Ramos (cell line): ENCODE results near the gene MTX2.

Experiments used
- in situ Hi-C: fragments of 300-500 bp; cut with MboI; formaldehyde crosslinking; loops from one replicate; pipeline ENCODE4 v1.14.3; 2022; ENCODE audit warnings: low sequenced_read_pairs; ENCODE audit not compliant: unreplicated experiment

MTX2 gene

DNA sequence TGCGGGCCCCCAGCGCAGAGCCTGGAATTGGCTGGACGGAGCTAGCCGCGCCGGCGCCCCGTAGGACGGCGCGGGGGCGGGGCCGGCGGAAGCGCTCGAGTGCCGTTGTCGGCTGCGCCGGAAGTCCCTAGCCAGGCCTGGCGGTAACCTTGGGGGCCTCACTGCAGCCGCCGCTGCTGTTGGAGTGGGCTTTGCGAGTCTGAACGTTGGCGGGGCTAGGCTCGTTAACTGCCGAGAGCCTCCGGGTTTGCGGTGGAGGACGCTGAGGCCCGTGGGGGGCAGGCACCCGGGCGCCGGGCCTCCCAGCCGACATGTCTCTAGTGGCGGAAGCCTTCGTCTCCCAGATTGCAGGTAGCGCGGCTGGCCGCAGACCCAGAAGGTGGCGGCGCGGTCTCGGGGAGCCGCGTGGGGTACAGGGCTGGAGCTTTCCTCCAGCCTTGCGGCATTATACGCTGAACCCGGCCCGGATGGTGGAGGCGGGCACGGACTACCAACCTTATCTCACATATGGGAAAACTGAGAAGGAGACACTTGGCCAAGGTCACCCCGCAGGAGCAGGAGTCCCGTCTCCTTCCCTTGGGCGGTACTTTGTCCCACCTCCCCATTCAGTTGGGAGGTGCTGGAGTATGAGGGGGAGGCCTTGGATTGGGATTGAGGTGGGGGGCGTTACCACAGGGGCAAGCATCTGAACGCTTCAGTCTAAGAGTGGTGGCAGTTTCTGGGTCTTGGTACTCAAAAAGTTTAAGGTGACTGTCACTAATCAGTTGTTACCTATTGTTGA is at the start of gene MTX2:
TSS of gene MTX2 (plus strand) at position 124 of the 781 bp plus-strand sequence. CDS start at position 312, 188 bp downstream.
- in situ Hi-C loops = no loop called here

DNA sequence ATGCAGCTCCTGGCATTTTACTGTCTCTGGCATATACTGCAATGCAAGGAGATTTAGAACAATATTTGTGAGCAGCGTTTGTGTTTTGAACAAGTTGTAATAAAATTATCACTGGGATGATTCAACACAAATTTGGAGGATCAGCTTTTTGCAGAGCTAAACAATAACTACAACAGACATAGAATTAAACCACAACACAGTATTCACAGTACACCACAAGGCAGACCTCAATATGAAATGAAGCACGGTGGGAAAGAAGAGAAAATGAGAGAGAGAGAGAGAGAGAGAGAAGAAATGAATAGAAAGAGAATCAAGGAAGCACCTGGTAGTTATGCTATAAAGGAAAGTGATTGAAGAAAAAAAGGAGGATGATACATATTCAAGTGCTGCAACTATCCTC is 41.4 kb upstream of the MTX2 start:
- in situ Hi-C loops = no loop called here

DNA sequence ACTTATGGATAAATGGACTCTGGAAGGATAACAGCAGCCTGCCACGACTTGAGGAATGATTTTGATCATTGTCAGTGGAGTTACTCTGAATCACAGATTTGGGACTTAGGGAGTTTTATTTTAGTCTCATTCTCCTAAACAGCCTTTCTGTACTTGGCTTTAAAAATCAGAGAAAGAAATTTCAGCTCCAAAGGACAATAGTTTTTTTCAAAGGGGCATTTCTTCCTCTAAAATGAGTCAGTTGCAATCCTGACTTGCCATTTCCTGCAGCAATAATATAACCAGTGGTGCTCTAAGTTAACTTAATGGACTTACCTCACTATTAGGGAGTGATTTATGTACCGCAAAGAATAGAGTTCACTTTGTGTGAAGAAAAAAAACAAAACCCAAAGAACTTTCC is 35.1 kb upstream of the MTX2 start:
- in situ Hi-C loops = no loop called here

DNA sequence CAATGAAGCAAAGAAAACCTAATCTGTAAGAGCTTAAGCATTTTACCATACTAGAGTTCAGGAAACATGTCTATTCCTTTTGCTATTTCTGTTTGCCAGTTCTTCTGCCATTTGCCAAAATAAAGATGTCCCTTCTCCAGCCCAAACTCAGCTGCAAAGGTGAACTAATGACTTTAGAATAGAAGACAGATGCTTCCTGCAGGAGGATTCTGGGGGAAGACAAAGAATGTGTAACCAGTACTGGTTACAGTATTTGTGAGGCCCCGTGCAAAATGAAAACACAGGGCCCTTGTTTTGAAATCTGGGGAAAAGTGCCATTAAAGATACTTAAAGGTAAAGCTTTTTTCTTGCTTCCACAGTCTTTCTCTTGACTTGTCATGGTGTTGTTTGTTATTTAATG is 34.3 kb upstream of the MTX2 start:
- in situ Hi-C loops = no loop called here

DNA sequence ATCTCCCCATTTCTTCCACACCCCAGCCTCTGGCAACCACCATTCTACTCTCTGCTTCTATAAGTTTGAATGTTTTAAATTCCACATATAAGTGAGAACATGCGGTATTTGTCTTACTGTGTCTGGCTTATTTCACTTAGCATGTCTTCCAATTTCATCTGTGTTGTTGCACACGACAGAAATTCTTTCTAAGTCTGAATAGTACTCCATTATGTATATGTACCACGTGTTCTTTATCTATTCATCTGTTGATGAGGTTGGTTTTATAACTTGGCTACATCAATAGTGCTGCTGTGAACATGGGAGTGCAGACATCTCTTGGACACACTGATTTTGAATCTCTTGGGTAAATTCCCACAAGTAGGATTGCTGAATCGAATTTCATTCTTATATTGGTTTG is 31.8 kb upstream of the MTX2 start:
- in situ Hi-C loops = no loop called here

DNA sequence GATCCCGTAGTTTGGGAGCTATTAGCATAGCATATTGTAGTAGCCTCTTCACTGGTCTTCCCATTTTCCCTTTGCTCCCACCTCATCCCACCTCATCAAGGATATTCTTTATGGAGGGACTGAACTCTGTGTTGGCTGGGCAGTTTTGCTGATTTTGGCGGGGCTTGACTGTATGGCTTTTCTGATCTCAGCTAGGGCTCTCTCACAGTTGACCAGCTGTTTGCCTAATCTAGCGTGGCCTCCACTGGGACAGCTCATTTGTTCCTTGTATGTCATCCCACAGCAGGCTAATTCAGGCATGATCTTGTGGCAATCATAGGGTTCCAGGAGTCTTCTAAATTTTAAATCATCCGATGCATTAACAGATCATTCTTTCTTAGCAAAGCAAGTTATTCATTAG is 30.2 kb upstream of the MTX2 start:
- in situ Hi-C loops = no loop called here

DNA sequence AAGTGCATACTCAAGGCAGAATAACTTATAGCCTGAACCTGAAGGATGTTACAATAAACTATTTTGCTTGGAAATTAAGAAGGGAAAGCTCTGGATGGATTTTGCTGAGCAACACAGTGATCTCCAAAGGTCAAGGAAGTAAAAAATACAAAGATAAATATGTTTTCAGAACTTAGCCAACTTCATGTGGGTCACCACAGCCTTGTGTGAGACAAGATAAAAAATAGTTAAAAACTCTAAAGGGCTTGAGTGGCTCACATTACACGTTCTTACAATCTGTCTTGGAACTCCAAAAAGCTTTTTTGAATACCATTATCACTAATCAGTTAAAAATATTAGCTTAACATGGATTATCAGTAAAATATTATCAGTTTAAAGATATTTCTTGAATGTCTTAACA is 28.9 kb upstream of the MTX2 start:
- in situ Hi-C loops = no loop called here

DNA sequence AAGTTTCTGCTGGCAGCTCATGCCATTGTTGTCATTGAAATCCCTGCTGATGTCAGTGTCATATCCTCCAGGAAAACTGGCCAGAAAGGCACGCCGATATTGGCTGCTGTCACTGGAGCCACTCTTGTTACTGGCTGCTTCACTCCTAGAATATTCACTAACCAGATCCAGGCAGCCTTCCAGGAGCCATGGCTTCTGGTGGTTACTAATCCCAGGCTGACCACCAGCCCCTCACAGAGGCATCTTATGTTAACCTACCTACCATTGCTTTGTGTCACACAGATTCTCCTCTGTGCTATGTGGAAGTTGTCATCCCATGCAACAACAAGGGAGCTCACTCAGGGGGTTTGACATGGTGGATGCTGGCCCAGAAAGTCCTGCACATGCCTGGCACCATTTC is 27.0 kb upstream of the MTX2 start:
- in situ Hi-C loops = no loop called here

DNA sequence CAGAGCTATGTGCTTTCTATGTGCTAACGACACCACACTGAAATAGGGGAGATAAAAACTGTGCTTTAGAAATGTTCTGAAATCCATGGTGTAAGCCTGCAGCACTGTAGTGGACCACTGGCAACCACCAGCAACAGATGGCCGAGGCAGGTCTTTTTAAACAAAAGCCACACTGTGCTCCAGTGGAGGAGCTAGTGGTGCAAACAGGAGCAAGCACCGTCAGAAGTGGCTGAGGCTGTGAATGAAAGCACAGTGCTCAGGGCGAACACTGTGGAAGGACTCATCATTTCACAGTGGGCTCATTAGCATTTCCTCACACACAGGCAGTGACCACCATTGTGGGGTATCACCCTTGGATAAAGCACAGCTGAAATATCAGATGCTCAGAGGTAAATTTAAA is 22.9 kb upstream of the MTX2 start:
- in situ Hi-C loops = no loop called here

DNA sequence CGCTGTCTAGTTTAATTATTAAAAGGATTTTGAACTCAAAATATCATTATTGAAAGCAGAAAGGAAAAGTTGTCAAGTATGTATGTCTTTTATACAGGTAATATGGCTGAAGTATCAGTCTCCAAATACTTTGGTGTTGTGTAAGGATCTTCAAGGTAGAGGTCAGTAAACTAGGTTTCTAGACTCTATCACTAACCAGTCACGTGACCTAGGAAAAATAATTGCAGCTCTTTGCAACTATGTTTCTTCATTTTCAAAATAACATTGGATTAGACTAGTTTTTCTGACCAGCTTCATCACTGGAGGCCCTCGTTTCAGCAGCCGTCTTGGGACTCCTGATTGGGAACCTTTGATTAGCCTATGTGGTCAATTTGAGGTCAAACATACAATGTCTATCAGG is 21.4 kb upstream of the MTX2 start:
- in situ Hi-C loops = no loop called here

DNA sequence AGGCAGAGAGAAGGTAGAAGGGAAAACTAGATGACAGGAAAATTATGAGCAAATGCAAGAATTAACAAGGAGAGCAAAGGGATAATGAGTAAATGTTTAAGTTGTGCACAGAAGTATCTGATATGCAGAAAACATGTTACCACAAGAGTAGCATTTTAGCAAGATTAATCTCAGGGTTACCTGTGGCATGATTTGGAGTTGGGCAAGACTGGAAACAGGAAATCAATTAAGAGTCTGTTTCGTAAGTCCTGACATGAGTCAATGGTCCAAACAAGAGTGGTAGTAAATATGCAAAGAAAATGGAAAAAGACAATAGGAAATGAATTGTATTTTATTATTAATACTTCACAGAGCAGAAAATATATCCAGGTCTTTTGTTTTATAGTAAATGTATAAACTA is 17.3 kb upstream of the MTX2 start:
- in situ Hi-C loops = no loop called here

DNA sequence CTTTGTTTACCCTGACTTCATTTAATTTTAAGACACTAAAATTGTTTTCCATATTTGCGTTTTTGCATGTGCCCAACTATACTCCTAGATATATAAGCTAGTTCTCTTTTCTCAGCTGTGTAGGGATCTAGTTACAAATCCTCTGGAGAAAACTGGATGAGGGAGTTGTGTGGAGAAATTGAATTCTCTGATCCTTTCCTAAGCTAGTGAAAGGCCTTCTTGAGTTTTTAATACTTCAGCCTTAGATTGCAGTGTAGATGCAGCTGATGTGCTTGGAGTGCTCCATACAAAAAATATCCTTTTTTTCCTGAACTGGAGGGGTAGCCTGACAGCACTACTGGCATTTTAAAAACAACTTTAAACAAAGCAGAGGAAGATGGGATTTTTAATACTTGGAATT is 8.6 kb upstream of the MTX2 start:
- in situ Hi-C loops = no loop called here

DNA sequence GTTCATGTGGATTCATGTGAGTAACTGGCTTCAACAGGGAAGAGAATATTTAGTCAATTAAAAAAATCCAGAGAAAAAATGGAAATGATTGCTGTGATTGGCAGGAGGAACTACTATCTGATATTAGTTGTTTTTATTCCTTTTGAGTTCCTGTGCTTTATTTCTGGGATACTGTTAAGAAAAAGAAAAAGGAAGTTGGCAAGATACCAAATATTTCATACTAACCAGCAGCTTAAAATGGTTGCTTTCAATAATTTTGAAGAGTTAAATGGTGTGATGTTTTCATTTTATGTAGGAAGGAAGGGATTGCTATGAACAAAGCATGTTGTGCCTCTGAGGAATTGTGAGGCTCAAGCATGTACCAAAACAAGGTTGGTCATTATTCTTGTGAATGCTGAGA is 8.1 kb upstream of the MTX2 start:
- in situ Hi-C loops = no loop called here

DNA sequence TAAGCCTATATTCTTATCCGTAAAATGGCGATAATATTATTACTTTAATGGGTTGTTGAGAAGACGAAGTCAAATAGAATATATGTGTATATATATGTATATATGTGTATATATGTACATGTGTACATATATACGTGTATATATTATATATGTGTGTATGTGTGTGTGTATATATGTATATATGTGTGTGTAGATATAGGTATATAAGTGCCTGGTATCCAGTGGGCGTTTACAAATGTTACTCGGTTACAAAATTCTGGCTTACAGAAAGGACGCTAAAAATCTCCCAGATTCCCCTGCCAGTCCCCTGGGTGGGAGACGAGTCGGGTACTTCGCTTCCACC is 295 bp upstream of the MTX2 start:
- in situ Hi-C loops = no loop called here

DNA sequence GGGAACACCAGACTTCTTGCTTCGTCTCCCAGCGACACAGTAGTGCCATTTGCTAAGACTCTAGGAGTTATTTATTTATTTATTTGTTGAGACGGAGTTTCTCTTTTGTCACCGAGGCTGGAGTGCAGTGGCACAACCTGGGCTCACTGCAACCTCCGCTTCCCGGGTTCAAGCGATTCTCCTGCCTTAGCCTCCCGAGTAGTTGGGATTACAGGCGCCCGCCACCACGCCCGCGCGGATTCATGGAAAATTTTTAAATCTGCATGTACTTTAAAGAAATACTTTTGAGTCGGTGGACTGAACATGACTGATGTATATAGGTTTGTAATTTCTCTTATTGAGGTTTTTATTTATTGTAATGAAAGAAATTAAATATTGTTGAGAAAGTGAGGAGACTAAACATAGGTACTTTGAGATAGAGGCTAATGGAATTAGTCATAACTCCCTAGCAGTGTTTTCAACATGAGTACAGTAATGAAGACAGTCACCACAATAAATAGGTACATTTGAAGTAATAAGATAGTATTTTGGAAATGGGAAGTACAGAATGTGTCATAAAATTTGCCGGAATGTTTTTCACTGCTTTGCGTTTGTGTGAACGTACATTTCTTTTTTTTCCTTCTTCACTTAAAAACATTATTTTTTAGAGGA is 983 bp downstream of the MTX2 start:
- in situ Hi-C loops = no loop called here

DNA sequence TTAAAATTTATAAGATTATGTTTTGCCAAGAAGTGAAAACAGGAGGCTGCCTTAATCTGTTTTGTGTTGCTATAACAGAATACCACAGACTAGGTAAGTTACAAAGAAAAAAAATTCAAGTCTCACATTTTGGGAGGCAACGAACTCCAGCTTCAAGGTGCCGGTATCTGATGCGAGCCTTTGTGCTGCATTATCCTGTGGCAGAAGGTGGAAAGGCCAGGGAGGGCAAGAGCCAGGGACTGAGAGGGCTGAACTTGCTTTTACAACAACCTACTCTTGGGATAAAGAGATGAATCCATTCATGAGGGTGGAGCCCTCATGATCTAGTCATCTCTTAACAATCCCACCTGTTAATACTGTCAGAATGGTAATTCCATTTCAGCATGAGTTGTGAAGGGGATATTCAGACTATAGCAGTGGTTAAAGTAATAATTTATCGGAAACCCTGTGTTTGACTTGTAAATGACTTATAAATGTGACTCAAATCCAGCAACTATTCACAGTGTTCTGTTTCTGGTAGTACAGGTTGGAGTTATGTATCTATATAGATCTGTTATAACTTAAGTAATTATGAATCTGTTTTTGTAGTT is 3.7 kb downstream of the MTX2 start:
- in situ Hi-C loops = no loop called here

DNA sequence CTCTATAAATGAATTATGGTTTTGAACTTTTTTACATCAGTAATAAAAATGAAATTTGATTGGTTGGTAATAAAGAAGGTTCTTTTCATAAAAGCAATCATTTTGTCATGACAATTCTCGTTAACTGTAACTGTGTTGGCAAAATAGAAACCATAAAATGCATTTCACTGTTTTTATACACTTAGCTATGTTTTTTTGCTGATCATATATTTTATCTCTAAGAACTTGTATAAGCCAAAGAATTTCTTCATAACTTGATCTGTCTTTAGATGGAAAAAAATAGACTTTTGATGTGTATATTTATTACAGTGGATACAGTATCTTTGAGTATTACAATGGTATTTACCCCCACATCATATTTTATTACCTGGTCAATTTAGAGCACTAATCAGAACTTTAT is 9.7 kb downstream of the MTX2 start:
- in situ Hi-C loops = no loop called here

DNA sequence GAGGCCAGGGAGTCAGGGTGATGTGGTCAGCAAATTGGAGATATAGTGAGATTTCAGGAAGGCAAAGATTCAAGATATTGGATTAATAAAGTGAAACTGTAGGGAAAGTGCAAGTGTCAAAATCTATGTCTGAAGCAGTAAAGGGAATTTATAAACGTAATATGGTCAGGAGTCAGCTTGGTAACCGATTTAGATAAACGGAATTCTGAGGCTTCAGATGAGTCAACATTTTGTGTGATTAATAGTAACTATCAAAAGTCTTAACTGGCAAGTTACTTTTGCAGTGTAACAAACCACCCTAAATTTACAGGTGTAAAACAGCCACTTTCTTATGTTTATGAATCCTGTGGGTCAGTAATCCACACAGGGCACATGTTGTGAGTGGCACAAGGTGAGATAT is 10.9 kb downstream of the MTX2 start:
- in situ Hi-C loops = no loop called here

DNA sequence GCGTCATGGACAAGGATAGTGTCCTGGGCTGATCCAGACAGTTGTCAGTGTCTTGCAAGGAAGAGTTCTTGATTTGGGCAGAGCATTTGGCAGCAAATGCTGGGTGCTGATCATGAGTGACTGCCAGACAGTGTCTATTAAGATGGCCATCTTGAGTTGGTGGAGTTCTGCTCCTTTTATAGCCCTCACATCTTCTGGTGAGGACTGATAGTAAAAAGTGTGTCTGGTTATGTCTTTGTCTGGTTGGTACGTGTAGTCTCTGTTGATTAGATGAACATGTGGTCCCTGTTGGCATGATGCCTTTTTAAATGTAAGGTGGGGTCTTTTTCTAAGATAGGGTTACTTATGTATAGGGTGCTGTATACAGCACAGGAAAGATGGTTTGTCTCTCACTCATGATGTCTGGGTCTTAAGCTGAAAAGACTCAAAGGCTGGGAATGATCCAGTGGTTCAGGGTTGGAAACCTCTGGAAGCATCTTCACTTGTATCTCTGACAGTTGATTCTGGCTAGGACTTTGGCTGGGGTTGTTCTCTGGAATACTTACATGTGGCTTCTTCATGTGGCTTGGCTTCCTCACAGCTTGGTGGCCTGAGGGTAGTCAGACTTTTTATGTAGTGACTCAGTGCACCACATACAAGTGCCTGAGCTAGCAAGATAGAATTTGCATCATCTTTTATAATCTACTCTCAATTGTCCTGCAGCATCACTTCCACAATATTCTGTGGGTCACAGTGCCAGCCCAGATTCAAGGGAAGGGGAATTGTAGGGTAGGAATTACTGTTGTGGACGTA is 11.8 kb downstream of the MTX2 start:
- in situ Hi-C loops = no loop called here

DNA sequence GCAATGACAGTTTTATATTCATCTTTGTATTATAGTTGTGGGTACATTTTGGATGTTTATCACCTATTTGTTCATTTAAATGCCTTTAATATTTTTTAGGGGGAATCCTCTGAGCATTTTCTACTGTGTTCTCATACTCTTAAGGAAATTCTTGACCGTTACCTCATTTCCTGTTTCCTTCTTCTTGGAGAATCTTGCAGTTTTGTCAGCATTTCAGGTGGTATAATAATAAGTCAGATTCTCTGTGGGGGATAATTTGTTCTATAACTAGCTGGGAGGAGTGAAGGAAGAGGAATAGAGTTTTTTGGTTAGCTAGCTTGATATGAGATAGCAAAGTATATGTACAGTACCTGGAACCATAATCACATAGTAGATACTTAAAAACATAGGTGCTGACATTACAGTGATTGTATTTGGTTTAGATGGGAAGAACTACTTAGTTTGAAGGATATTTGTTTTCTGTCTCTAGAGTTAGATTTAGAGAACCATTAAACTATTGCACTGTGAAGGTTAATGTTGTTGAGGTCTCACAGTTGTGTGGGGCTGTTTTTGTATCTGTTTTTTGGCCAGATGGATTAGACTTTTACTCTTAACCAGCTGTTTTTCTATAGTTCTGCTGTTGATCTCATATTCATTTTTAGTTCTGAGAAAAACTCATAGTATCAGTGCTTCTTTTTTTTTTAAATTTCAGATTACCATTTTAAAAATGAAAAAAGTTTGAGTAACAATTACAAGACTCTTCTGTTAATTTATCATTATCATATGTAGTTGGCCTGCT is 14.2 kb downstream of the MTX2 start:
- in situ Hi-C loops = no loop called here
